ENCODE results near the gene COPZ2. TPM values are rescaled to one million over a fixed set of nuclear protein-coding genes. Genes with fewer than 3 reads are reported as not detected.

Gene COPZ2
- polyA plus RNA-seq, 1 donor, result 42.6 TPM

DNA sequence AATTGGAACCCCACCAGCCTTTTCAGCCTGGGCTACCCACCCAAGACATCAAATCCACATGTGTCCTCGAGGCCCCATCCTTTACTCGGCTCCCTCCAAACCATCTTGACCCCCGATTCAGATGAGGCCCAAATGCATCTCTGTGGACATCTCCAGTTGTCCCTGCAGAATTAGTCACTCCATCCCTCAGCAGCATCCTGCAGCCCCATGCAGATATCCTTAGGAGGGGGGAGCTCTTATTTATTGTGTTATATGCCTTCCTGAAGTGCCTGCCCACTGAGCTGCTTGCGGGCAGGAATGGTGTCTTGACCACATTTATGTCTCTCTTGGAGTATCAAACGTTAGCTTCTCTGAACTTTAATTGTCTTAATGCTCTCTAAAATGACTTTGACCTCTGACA lies 51.1 kb downstream of the COPZ2 start:
- no peak for DNase-seq (ENCODE audit: low read depth)

DNA sequence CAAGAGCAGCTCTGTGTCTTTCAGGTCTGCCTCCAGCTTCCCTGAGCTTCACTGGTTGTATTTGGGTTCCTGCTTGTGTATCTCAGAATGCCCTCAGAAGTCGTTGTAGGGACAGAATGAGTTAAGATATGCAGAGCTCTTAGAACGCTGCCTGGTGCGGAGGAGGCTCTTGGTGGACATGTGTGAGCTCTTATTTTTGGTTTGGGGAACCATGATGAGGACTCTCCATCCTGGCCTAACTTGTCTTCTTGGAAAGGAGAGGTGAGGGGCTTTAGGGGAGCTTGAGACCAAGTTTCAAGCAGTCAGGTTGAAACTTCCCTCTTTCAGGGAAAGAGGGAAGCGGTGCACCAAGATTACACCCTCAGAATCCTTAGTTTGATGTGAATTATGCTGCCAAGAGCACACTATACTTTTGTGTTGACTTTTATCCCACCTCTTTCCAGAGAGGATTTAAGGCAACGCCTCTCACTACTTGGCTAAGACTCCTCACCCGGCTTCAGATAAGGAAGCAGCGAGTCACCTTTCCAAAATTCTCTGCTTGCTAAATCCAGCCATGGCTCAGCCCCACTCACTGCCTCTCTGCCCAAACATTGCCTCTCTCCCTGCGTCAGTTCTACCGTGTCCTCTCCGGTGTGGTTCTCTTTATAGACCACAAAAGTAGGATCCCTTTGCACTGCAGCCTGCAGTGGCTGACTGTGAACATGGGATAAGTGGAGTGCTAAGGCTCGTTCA lies 53.9 kb downstream of the COPZ2 start:
- DNase-seq (ENCODE audit: low read depth), result no peak

DNA sequence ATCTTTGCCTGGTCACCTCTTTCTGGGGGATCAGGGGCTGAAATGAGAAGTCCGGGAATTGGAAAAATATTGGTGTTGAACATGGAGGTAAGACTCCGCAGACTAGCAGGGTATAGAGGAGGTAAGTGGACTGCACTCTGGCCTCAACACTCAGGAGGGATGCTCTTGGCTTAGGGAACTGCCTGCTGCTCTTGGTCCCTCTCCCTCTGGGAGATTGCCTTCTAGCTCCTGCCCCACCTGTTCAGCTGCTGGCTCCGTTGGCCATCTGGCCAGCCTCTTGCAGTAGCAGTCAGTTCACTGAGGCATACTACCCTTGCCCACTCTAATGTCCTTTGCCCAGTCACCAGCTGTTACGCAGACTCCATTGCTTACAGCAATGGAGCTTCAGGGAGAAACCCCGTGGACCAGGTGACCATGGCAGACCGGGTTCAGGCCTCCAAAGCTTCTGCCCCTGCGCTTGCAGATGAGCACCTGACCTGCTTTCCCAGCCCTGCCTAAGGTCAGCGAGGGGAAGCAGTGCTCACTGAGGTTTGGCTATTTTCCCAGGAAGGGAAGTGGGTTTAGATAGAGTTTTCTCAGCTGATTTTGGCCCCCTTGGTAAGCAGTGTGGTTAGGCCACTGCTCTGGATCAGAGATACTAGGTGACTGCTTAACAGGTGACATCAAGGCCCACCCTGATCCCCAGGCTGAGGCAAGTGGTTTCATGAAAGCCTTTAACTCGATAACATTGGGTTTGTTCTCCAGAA lies 54.8 kb downstream of the COPZ2 start:
- DNase-seq (ENCODE audit: low read depth), result no peak

DNA sequence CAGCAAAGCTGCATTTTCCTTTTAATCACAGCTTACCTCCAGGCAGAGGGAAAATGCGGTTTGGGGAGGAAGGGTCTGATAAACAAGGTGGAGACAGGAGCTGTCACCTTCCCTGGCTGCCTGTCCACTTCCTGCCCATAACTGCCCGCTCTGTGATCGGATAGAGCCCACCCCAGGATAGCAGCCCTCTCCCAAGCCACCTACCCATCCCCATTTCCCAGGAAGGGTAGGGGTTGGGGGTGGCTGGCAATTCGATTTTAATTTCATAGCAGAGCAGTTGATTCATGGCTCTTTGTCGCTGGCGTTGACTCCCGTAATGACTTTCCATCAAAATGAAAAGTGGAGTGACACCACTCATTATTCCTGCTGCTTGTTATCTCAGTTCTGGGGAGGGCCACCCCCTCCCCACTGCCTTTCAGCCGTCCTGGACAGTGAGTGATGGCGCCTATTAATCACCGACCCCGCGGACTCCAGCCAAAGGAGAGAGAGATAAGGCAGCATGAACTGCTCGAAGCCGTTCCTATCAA lies 55.4 kb downstream of the COPZ2 start:
- DNase-seq (ENCODE audit: low read depth), result no peak

DNA sequence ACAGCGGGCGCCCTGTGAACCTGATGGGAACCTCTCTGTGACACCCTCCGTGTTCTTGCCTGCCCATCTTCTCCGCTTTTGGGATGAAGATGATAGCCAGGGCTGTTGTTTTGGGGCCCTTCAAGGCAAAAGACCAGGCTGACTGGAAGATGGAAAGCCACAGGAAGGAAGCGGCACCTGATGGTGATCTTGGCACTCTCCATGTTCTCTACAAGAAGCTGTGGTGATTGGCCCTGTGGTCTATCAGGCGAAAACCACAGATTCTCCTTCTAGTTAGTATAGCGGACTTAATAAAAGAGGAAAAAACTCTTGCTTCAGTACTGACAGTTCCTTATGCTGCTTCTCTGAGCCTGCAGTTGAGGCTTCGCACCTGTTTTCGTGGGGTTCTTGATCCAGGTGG lies 56.1 kb downstream of the COPZ2 start:
- no peak for DNase-seq (ENCODE audit: low read depth)

DNA sequence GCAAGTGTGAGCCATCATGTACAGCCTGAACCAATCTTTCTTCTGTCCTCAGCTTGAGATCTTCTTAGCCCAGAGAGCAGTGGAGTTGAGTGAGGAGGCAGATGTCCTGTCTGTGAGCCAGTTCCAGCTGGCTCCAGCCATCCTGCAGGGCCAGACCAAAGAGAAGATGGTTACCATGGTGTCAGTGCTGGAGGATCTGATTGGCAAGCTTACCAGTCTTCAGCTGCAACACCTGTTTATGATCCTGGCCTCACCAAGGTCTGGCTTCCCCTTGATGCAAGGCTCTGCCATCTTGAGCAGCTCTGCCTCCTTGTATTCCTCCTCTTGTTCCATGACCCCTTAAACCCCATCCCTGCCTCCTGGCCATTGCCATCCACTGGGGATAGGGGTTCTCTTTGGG lies 57.1 kb downstream of the COPZ2 start:
- no peak for DNase-seq (ENCODE audit: low read depth)

DNA sequence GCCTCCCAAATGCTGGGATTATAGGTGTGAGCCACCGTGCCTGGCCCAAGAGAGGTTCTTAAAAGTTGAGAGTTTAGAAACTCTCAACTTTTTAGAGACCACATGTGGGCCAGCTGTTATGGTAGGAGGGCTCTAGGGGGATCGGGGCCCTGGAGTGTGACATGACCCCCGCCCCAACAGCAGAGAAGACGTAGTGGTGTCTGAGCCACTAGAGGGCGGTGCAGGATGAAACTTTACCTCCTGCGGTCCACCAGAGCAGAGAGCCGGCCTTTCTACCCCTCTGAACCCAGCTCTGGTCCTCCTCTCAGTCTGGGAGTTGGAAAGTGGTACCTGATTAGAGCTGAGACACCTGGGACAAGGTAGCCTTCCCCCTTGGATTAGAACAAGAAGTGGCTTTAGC lies 59.3 kb downstream of the COPZ2 start:
- DNase-seq (ENCODE audit: low read depth), result no peak

Other genes starting within 250 kb of the COPZ2 start
- 15.5 TPM for gene OSBPL7, start 216.0 kb downstream of the COPZ2 start, polyA plus RNA-seq (ENCODE audit: insufficient read length)
- gene MRPL10, start 206.3 kb downstream of the COPZ2 start, polyA plus RNA-seq (ENCODE audit: insufficient read length), result 59.2 TPM
- 0.81 TPM for gene LRRC46, start 206.1 kb downstream of the COPZ2 start, polyA plus RNA-seq (ENCODE audit: insufficient read length)
- gene SCRN2, start 196.5 kb downstream of the COPZ2 start, polyA plus RNA-seq (ENCODE audit: insufficient read length), result 26.0 TPM
- 1.0 TPM for gene SP6, start 186.6 kb downstream of the COPZ2 start, polyA plus RNA-seq (ENCODE audit: insufficient read length)
- gene SP2, start 141.6 kb downstream of the COPZ2 start, polyA plus RNA-seq (ENCODE audit: insufficient read length), result 13.9 TPM
- 9.7 TPM for gene PNPO, start 96.2 kb downstream of the COPZ2 start, polyA plus RNA-seq (ENCODE audit: insufficient read length)
- gene PRR15L, start 79.9 kb downstream of the COPZ2 start, polyA plus RNA-seq (ENCODE audit: insufficient read length), result 0.11 TPM
- gene CDK5RAP3, start 66.7 kb downstream of the COPZ2 start, polyA plus RNA-seq (ENCODE audit: insufficient read length), result 80.2 TPM
- 272 TPM for gene NFE2L1, start 10.6 kb upstream of the COPZ2 start, polyA plus RNA-seq (ENCODE audit: insufficient read length)
- 68.7 TPM for gene CBX1, start 63.7 kb upstream of the COPZ2 start, polyA plus RNA-seq (ENCODE audit: insufficient read length)
- gene SNX11, start 70.0 kb upstream of the COPZ2 start, polyA plus RNA-seq (ENCODE audit: insufficient read length), result 11.2 TPM

Data from forelimb muscle (tissue), 1 donor.